ENCODE results near the gene CD248.
"Not testable (repeated sequence)": the region's sequence is repeated elsewhere in the genome, so short reads cannot be mapped to it uniquely, and the experiment has no call there.

Gene CD248

DNA sequence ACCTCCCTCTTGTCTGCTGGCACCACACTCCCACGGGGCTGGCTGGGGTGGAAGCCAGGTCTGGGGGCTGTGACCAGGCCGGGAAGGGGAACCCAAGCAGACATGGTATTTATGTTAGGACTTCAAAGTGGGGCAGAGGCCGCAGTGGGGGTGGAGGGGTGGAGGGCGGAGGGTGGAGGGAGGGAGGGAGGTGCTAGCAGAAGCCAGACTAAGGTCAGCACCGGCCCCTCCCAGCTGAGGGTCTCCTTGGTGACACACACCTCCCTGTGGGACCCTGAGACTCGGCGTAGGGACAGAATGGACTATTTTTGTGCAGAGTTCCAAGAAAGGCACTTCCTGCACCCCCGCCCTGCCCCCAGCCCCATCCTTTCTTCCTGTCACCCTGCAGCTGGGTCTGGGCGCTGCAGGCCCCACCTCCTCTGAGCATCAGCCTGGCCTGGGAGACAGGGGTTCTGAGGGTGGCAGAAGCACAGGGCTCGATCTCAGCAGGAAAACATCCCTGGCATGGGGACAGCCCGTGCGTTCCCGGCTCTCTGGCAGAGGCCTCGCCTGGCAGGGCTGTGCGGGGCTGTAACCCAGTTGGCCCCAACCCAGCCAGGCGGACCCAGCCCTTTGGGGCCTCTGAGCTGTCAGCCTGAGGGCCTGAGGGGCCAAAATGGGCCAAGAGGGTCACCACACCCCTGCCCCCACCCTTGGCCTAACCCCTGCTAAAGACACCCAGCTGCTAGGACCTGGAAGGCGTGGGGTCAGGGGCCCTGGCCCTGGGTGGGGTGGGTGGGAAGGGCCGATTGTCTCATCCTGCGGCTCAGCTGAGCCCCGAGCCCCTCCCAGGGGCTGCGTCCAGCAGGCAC, 9.6 kb upstream of the CD248 start:
- no peak for FAIRE-seq
- TF ChIP-seq CTCF (IDR thresholded peaks at IDR 0.05; ENCODE audit: insufficient read depth, missing control alignments) = no peak
- DNase-seq (ENCODE audit: insufficient read length, low spot score) = no peak

DNA sequence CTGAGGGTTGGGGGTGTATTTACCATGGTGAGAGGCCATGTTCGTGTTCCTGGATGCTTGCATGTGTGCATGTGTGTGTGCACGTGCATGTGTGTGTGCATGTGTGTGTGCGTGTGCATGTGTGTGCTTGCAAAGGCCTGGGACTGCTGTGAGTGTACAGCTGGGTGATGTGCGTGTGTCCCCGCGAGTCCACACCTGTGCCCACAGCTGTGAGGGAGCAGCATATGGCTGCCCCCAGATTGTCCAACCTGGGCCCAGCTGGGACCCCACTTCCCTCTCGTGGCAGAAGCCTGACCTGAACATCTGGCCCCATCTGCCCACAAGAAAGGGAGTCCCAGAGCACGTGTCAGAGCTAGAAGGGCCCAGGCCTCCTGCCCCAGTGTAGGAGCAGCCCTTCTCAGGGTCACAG, 8.4 kb upstream of the CD248 start:
- FAIRE-seq = no peak
- no peak for TF ChIP-seq CTCF (IDR thresholded peaks at IDR 0.05; ENCODE audit: insufficient read depth, missing control alignments)
- DNase-seq (ENCODE audit: insufficient read length, low spot score) = no peak

GRCh38 chr11:66324664-66325063, 7.8 kb upstream of the CD248 start:
- no peak for FAIRE-seq
- no peak for DNase-seq (ENCODE audit: insufficient read length, low spot score)
- TF ChIP-seq CTCF (IDR thresholded peaks at IDR 0.05; ENCODE audit: insufficient read depth, missing control alignments) = no peak

- FAIRE-seq (no peak), DNase-seq (ENCODE audit: insufficient read length, low spot score) (no peak)
- no peak for TF ChIP-seq CTCF (IDR thresholded peaks at IDR 0.05; ENCODE audit: insufficient read depth, missing control alignments)
These were observed 6.8 kb upstream of the CD248 start for GRCh38 chr11:66323684-66324083.

DNA sequence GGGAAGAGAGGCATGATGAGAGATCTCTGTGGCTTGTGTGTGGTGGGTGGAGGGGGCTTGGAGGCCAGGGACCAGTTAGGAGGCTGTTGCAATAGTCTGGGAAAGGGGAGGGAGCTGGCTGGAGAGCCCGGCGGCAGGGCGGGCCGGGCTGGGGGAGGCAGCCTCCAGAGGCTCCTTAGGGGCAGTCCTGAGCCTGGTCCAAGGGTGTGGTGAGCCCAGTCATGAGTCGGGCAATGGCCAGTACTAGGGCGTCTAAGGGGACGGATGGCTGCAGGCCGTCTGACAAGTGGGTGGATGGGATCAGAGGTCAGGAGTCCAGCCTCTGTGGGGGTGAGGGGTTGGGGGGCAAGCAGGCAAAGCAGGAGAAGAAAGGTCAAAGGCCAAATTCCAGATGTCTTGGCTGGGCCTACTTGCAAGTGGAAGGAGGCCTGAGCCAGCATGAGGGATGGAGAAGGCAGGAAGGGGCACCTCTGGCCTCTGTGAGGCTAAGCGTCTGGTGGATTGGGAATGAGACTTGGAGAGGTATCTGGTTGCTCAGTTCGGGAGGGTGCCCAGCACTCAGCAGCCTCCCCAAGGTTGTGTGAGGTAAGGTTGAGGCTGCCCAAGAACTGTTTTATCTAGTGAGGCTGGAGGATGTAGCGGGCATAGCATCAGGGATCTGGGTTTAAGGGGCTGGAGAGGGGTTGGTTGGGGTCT, 6.0 kb upstream of the CD248 start:
- no peak for TF ChIP-seq CTCF (IDR thresholded peaks at IDR 0.05; ENCODE audit: insufficient read depth, missing control alignments)
- no peak for FAIRE-seq
- DNase-seq (ENCODE audit: insufficient read length, low spot score) = no peak

DNA sequence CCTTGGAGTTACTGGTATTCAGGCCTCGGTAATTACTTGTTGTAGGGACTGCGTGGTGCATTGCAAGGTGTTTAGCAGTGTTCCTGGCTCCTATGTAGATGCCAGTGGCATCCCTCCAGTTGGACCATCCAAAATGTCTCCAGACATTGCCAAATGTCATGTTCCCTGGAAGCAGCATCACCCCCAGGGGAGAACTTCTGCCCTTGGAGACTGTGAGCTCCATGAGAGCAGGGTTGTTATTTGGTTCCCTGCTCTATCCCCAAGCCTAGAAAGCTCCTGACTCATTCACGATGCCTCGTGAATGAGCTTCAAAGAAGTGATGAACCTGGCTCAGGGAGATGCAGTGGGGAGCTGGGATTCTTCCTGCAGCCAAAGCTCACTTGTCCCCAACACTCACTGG, 4.8 kb upstream of the CD248 start:
- DNase-seq (ENCODE audit: insufficient read length, low spot score) (no peak), FAIRE-seq (no peak)
- no peak for TF ChIP-seq CTCF (IDR thresholded peaks at IDR 0.05; ENCODE audit: insufficient read depth, missing control alignments)

- DNase-seq (ENCODE audit: insufficient read length, low spot score); FAIRE-seq: not testable (repeated sequence)
These were observed 3.9 kb upstream of the CD248 start for GRCh38 chr11:66320748-66321147.

GRCh38 chr11:66320289-66320688, 3.4 kb upstream of the CD248 start:
- DNase-seq (ENCODE audit: insufficient read length, low spot score); FAIRE-seq: not testable (repeated sequence)

All from D721Med (cell line).